Ovary (tissue), 9 donors: ENCODE measurements around the gene STIMATE. TPM values are rescaled to one million over a fixed set of nuclear protein-coding genes. Genes with fewer than 3 reads are reported as not detected.

Experiments
- DNase-seq, 5 donors: peaks; one replicate each; pipeline ENCODE4 v3.0.0-alpha.2; 2019 to 2020
- H3K27ac ChIP-seq, 2 donors: fragments of 200-600 bp; one replicate each; pipeline versions ENCODE4 v1.5.1 to v1.8.0; 2019 to 2022
- H3K27me3 ChIP-seq: fragments of 200-600 bp; one replicate; pipeline ENCODE4 v1.8.0; 2022
- H3K36me3 ChIP-seq: fragments of 200-600 bp; sonication (generic); one replicate; pipeline ENCODE4 v1.5.1; 2019
- H3K4me1 ChIP-seq: one replicate; pipeline ENCODE4 v1.8.1; 2013; ENCODE audit warnings: mild to moderate bottlenecking, moderate library complexity; ENCODE audit not compliant: insufficient read depth
- H3K4me3 ChIP-seq: fragments of 200-600 bp; sonication (generic); one replicate; pipeline ENCODE4 v1.5.1; 2017
- H3K9me3 ChIP-seq, 2 donors: fragments of 200-600 bp in 1 of 2; sonication (generic) in 1 of 2; one replicate each; pipeline versions ENCODE4 v1.5.1 to v1.8.1; 2013 to 2019; ENCODE audit warnings: mild to moderate bottlenecking in 1 of 2, moderate library complexity in 1 of 2
- EP300 ChIP-seq: sonication (generic); formaldehyde crosslinking; IDR thresholded peaks from one replicate; pipeline ENCODE4 v1.6.1; 2017; ENCODE audit warnings: antibody characterized with exemption
- POLR2A ChIP-seq: fragments of 450-650 bp; IDR thresholded peaks from one replicate; pipeline ENCODE4 v1.6.1; 2017; ENCODE audit warnings: antibody characterized with exemption, mild to moderate bottlenecking, moderate library complexity
- WGBS, 3 donors: extraction: QIAGEN DNeasy Blood & Tissue Kit in 1 of 3; methylation state at CpG; one replicate each; pipeline versions ENCODE4 v1.1.5 to v1.1.7; 2013 to 2017; 5-methylcytosine and 5-hydroxymethylcytosine counted together
- intact Hi-C, 4 donors: fragments of 100-400 bp; cut with DNase I; formaldehyde crosslinking; loops; one replicate each; pipeline versions ENCODE4 v1.11.0 to v1.15.1; 2022 to 2023
- polyA plus RNA-seq, 2 donors: library from polyadenylated mRNA; stranded (reverse); fragments of 200-250 nt in 1 of 2; fragments of 350-450 nt in 1 of 2; fragmentation: Illumina TruSeq in 1 of 2; extraction: RNeasy Lipid Tissue Mini Kit (QIAGEN cat#74804) in 1 of 2; gene quantifications; one replicate each; pipeline ENCODE4 v1.2.3, GENCODE V29; 2013 to 2014
- total RNA-seq, 7 donors: library from RNA; depleted of rRNA in 2 of 7; stranded (reverse); fragments of >200 nt in 2 of 7; fragmentation: NEBNext Ultra II Directional in 3 of 7; extraction: Animal tissue kit (Norgen Biotek cat#: 25700) in 3 of 7; gene quantifications; one replicate each; pipeline versions ENCODE4 v1.1.0 to v1.2.4, GENCODE V29; 2016 to 2023
- TF ChIP-seq, protein P1 (sequence below), 3 donors: fragments of 450-650 bp in 2 of 3; fragments of 200-600 bp in 1 of 3; IDR thresholded peaks; one replicate each; pipeline versions ENCODE4 v1.5.1 to v1.8.0; 2016 to 2022; ENCODE audit warnings: antibody characterized with exemption in 3 of 3, mild to moderate bottlenecking in 1 of 3
- donor health status: DM: no; HTN: no; CAD: no; lungs with moderate emphysema.
- donor health status: DM: no; HTN: no; CAD: no.
- donor health status: Bipolar disorder and iron deficiency.
- donor health status: DM: yes; HTN: yes; CAD: no.
- donor health status: DM: no; HTN: no; CAD: no.
- donor health status: DM: yes; HTN: yes; CAD: no.

STIMATE gene
- total and polyA plus RNA-seq, 9 donors = 7.4 to 29.9 (median 17.1) TPM

DNA sequence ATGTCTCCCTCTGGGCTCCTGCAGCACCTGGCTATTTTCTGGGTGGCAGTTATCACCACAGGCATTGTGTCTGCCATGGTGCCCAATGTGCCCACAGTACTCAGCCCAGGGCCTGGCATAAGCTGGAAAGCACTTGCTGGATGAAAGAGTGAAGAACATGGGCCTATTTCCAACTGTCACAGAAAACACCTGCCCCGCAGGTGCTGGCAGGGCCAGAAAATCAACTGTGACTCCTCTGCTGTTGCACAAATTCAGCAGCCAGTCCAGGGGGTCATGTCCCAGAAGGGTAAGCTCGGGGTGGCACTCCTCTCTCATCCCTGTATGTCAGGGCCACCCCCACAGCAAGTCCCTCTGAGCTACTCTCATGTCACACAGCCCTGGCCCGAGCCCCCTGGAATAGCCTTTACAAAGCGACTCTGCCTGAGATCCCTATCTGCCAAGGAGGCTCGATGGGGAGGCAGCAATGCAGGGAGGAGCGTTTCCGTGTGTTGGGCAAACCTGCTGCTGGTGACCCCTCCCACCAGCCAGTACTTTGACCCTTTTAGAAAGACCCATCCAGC, 85.8 kb downstream of the STIMATE start:
- no peaks in the 10 kb centered on the region for H3K9me3 ChIP-seq
- DNase-seq = no peak
- intact Hi-C loops = no loop called here
- WGBS, 3 donors = 74 to 75% (median 75%) methylated on average over 7 of the region's 7 CpGs
- H3K36me3 ChIP-seq = no peaks in the 10 kb centered on the region
- H3K4me1 ChIP-seq = no peaks in the 10 kb centered on the region
- no peak overlapping the region for H3K4me3 ChIP-seq
- TF ChIP-seq, protein P1, sequence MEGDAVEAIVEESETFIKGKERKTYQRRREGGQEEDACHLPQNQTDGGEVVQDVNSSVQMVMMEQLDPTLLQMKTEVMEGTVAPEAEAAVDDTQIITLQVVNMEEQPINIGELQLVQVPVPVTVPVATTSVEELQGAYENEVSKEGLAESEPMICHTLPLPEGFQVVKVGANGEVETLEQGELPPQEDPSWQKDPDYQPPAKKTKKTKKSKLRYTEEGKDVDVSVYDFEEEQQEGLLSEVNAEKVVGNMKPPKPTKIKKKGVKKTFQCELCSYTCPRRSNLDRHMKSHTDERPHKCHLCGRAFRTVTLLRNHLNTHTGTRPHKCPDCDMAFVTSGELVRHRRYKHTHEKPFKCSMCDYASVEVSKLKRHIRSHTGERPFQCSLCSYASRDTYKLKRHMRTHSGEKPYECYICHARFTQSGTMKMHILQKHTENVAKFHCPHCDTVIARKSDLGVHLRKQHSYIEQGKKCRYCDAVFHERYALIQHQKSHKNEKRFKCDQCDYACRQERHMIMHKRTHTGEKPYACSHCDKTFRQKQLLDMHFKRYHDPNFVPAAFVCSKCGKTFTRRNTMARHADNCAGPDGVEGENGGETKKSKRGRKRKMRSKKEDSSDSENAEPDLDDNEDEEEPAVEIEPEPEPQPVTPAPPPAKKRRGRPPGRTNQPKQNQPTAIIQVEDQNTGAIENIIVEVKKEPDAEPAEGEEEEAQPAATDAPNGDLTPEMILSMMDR (IDR thresholded peaks at IDR 0.05) = no peak
- TF ChIP-seq POLR2A = no peak
- no peak for TF ChIP-seq EP300
- H3K27ac ChIP-seq = no peak overlapping the region
- no peaks in the 10 kb centered on the region for H3K27me3 ChIP-seq

GRCh38 chr3:52810923-52811322, 86.4 kb downstream of the STIMATE start:
- no peaks in the 10 kb centered on the region for H3K9me3 ChIP-seq
- no peak for DNase-seq
- no peaks in the 10 kb centered on the region for H3K4me1 ChIP-seq
- no peak overlapping the region for H3K4me3 ChIP-seq
- TF ChIP-seq EP300 (no peak), POLR2A (no peak)
- TF ChIP-seq, protein P1 (IDR thresholded peaks at IDR 0.05) = no peak
- H3K36me3 ChIP-seq = no peaks in the 10 kb centered on the region
- intact Hi-C loops = no loop called here
- no peak overlapping the region for H3K27ac ChIP-seq
- WGBS, 3 donors = 86 to 91% (median 87%) methylated on average over 10 to 11 of the region's 11 CpGs
- H3K27me3 ChIP-seq = no peaks in the 10 kb centered on the region

- H3K9me3 ChIP-seq = no peaks in the 10 kb centered on the region
- no peaks in the 10 kb centered on the region for H3K36me3 ChIP-seq
- no peak overlapping the region for H3K27ac ChIP-seq
- no peak overlapping the region for H3K4me3 ChIP-seq
- no peaks in the 10 kb centered on the region for H3K27me3 ChIP-seq
- intact Hi-C loops = no loop called here
- H3K4me1 ChIP-seq = no peaks in the 10 kb centered on the region
- 58 to 60% (median 59%) methylated on average over 7 of the region's 7 CpGs for WGBS, 3 donors
- TF ChIP-seq POLR2A (no peak), EP300 (no peak)
- TF ChIP-seq, protein P1 (IDR thresholded peaks at IDR 0.05) = no peak
- no peak for DNase-seq
These were observed 87.5 kb downstream of the STIMATE start for GRCh38 chr3:52809662-52810377.

DNA sequence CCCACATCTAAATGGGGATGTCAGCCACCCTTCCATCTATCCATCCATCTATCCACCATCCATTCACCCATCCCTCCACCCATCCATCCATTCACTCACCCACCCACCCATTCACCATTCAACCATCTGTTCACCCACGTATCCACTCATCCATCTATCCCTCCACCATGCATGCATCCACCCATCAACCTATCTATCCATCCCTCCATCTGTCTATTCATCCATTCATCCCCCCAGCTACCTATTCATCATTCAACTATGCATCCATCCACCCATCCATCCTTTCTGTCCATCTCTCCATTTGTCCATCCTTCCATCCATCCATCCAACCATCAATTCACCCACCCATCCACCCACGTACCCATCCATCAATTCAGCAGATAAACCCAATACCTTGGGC, 88.2 kb downstream of the STIMATE start:
- no peak for DNase-seq
- H3K27ac ChIP-seq = no peak overlapping the region
- intact Hi-C loops = no loop called here
- H3K4me1 ChIP-seq = no peaks in the 10 kb centered on the region
- TF ChIP-seq EP300 = no peak
- TF ChIP-seq POLR2A = no peak
- TF ChIP-seq, protein P1 (IDR thresholded peaks at IDR 0.05) = no peak
- no peaks in the 10 kb centered on the region for H3K9me3 ChIP-seq
- WGBS, 3 donors = 74 to 92% (median 81%) methylated on average over 2 of the region's 2 CpGs
- H3K27me3 ChIP-seq = no peaks in the 10 kb centered on the region
- H3K36me3 ChIP-seq = no peaks in the 10 kb centered on the region
- no peak overlapping the region for H3K4me3 ChIP-seq
